ENCODE results near the gene ETS1. TPM values are rescaled to one million over a fixed set of nuclear protein-coding genes. Genes with fewer than 3 reads are reported as not detected.
A peak's percentile ranks its signal among the peaks of the same experiment; 100 is the strongest.

Gene ETS1
- total RNA-seq, 1 donor from 2014 or later = 121 TPM

GRCh38 chr11:128559496-128560103, 27.8 kb downstream of the ETS1 start:
- ATAC-seq (no peak), DNase-seq (no peak)
- Histone ChIP-seq H3K27me3 (no peaks in the 10 kb centered on the region), H3K9me3 (no peaks in the 10 kb centered on the region), H3K36me3 (no peaks in the 10 kb centered on the region), H3K4me3 (no peak overlapping the region), H3K4me1 (peaks cover 6% of the 10 kb centered on the region), H3K27ac (no peak overlapping the region)
- no peak for TF ChIP-seq CTCF (IDR thresholded peaks at IDR 0.05)
- intact Hi-C loops (cut with DNase I) = no loop called here

- no peaks in the 10 kb centered on the region for H3K9me3 ChIP-seq
- TF ChIP-seq CTCF (IDR thresholded peaks at IDR 0.05) = peak; percentile 39
- DNase-seq = no peak
- no peak overlapping the region for H3K27ac ChIP-seq
- no peak for ATAC-seq
- H3K4me1 ChIP-seq = peaks cover 18% of the 10 kb centered on the region
- intact Hi-C loops (cut with DNase I) = no loop called here
- no peak overlapping the region for H3K4me3 ChIP-seq
- H3K27me3 ChIP-seq = no peaks in the 10 kb centered on the region
- H3K36me3 ChIP-seq = no peaks in the 10 kb centered on the region
These were observed 31.8 kb downstream of the ETS1 start for GRCh38 chr11:128555606-128556005.

- ATAC-seq = no peak
These were observed 33.5 kb downstream of the ETS1 start for GRCh38 chr11:128553662-128554362.

GRCh38 chr11:128552783-128553661, 34.3 kb downstream of the ETS1 start:
- no peaks in the 10 kb centered on the region for H3K36me3 ChIP-seq
- H3K27me3 ChIP-seq = no peaks in the 10 kb centered on the region
- ATAC-seq (peak; percentile 52), DNase-seq (no peak)
- H3K27ac ChIP-seq = no peak overlapping the region
- H3K9me3 ChIP-seq = no peaks in the 10 kb centered on the region
- no peak overlapping the region for H3K4me3 ChIP-seq
- peaks cover 39% of the 10 kb centered on the region for H3K4me1 ChIP-seq
- intact Hi-C loops (cut with DNase I) = loop anchor here (5.0 kb wide), 1 partner anchor 36 kb away; no protein-coding TSS in a partner anchor
- no peak for TF ChIP-seq CTCF (IDR thresholded peaks at IDR 0.05)

More at GRCh38 chr11:128553662-128554362, 33.5 kb downstream of the ETS1 start:
- Histone ChIP-seq H3K27ac (no peak overlapping the region), H3K4me1 (peaks cover 32% of the 10 kb centered on the region), H3K36me3 (no peaks in the 10 kb centered on the region), H3K4me3 (no peak overlapping the region), H3K27me3 (no peaks in the 10 kb centered on the region), H3K9me3 (no peaks in the 10 kb centered on the region)
- intact Hi-C loops (cut with DNase I) = loop anchor here (5.0 kb wide), 1 partner anchor 37 kb away; no protein-coding TSS in a partner anchor
- DNase-seq = no peak
- TF ChIP-seq CTCF (IDR thresholded peaks at IDR 0.05) = peak; percentile 24

GRCh38 chr11:128551611-128552335, 35.6 kb downstream of the ETS1 start:
- H3K9me3 ChIP-seq = no peaks in the 10 kb centered on the region
- no peak for ATAC-seq
- no peak overlapping the region for H3K4me3 ChIP-seq
- no peaks in the 10 kb centered on the region for H3K36me3 ChIP-seq
- no peak for DNase-seq
- no peaks in the 10 kb centered on the region for H3K27me3 ChIP-seq
- H3K4me1 ChIP-seq = peaks cover 42% of the 10 kb centered on the region
- no peak for TF ChIP-seq CTCF (IDR thresholded peaks at IDR 0.05)
- intact Hi-C loops (cut with DNase I) = loop anchor here (5.0 kb wide), 1 partner anchor 34 kb away; no protein-coding TSS in a partner anchor
- H3K27ac ChIP-seq = no peak overlapping the region

All from upper lobe of right lung (tissue), 1 donor.